Anterior cingulate cortex (tissue), 58 donors: Measurements from ENCODE around the gene CEBPA.

ENCODE experiments used
- DNase-seq, 58 donors: peaks; one replicate each; lab custom pipeline; 2025; lab: John Stamatoyannopoulos, UW

Gene CEBPA

DNA sequence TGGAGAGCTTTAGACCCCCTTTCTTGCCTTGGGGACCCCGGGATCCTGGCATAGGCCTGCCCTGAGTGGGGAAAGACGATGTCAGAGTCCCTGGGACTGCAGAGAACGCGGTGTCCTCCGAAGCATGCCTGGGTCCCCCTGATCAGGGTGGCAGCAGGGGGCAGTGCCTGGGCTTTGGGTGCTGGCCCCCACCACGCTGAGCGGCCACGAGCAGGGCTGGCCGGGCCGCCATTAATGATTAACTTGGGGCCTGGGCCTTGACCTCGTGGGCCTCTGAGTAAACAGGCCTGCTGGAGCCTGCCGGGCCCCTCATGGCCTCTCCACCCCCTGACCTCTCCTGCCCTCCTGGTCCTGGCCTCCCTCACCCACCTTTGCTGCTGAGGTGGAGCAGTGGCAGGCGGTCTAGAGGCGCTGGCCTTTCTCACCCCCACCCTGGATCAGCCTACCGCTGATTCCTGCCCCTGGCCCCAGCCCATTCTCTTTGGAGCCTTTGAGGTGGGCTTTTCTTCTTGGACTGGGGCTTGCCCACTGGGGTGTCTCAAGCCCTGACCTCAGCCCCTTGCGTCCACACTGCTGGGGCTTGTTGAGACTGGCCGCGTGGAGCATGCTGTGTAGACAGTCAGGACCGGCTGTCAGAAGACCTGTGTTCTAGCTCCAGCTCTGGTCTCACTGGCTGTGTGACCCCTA, 26.3 kb downstream of the CEBPA start:
- no peak for DNase-seq

DNA sequence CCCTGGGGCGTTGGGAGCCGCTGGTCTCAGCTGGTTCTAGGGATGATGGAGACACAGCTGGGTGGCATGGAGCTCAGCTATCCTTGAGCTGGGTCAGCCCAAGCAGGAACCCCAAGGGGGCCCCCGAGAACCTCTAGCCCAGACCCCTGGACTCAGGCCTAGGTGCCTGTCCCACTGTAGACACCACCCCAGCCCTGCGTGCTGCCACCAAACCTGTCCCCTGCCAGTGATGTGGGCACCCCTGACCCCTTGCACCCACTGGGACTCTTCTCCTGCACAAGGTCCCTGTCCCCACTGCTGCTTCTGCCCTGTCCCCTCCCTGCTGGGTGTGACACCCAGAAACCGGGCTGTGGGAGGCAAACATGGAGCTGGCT, 26.8 kb downstream of the CEBPA start:
- DNase-seq: no peak

DNA sequence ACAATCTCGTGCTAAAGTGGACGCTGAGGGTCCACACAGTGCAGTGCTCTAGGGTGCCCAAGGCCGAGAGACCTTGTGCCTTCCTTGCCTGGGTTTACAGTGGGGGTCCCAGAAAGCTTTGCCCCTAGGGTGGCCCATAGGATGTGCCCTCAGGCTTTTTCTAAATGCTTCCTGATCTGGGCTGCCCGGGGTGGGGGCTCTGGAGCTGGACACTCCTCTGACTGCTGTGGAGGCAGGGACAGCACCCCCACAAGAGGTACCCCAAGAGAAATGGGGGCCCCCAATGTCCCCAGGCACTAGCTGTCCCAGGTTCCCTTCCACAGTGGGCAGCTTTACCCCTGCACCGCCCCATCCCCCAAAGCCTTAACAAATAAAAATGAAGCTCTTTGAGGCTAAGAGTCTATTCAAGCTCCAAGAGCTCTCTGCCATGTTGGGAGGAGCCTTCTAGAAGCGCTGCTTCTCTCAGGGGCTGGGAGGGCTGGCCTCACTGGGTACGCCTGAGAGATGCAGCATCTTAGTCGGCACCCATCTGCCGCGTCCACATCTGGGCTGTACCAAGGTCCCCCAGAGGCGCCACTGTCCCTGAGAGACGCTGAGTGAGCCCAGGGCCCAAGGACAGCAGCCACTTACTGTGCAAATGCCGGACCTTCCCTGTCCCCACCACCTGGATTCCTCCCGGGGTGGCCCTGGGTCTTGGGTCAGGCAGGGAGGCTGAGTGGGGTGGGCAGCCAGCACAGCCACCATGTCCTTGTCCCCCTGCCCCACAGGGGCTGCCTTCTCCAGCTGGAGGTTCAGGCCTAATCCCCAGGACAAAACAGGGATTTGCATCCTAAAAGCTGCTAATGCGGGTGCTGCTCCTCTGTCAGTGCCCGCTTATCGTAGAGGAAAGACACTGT, 27.4 kb downstream of the CEBPA start:
- no peak for DNase-seq

DNA sequence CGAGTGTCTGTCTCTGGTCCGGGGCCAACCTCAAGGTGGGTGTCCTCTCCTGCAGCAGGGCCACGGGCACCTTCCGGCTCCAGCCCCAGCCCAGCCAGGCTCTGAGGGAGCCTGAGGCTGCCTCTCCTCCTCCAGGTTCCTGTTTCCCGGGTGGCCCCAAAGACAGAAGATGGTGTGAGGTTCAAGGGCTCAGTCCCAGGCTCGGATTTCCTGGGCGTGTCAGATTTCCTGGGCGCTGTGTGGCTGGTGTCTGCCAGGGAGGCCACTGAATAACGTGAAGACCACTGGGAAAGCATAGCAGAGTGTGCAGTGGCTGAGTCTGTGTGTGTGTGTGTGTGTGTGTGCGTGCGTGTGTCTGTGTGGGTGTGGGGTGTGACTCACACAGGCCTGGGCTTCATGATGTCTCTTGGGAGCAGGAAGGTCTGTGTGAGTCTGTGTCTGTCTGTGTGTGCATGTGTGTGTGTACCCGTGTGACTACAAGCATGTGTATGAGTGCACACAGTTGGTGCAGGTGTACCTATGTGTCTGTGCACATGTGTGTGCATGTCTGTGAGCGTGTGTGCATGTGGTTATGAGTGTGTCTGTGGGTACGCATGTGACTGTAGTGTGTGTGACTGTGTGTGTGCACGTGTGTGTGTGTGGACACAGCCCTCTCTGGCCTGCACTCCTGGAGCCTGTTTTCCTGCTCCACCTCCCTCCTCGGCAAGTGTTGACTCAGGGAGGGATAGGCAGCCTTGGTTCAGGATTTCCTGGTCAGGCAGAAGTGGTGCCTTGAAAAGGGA, 28.3 kb downstream of the CEBPA start:
- DNase-seq: peak in 2 of 58 donors; percentile 6 to 10

DNA sequence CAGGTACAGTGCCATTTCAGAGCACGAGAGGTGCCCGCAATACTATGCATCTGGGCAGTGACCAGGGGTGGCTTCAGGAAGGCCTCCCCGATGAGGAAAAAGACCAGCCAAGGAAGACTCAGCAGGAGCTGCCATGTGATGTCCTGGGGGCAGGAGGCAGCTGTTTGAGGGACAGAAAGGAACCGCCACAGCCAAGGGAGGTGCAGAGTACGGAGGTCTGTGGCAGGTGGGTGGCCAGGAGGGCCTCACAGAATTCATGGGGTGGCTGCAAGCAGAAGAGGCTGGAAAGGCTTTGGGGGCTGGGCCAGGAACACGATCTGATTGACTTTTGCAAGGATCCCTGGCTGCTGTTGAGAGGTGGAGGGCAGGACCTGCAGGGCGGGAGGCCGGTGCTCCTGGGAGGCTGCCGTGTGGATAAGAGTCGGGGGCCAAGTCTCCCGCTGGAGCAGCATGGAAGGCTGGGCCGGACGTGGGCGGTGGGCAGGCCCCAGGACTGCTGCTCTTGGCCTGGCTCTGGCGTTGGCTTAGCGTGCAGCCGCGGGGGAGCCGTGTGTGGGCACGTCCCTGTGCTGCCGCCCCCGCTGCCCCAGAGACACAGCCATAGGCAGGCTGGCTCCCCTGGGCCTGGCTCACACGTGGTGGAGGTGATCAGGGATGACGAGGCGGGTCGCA, 29.1 kb downstream of the CEBPA start:
- DNase-seq: no peak

DNA sequence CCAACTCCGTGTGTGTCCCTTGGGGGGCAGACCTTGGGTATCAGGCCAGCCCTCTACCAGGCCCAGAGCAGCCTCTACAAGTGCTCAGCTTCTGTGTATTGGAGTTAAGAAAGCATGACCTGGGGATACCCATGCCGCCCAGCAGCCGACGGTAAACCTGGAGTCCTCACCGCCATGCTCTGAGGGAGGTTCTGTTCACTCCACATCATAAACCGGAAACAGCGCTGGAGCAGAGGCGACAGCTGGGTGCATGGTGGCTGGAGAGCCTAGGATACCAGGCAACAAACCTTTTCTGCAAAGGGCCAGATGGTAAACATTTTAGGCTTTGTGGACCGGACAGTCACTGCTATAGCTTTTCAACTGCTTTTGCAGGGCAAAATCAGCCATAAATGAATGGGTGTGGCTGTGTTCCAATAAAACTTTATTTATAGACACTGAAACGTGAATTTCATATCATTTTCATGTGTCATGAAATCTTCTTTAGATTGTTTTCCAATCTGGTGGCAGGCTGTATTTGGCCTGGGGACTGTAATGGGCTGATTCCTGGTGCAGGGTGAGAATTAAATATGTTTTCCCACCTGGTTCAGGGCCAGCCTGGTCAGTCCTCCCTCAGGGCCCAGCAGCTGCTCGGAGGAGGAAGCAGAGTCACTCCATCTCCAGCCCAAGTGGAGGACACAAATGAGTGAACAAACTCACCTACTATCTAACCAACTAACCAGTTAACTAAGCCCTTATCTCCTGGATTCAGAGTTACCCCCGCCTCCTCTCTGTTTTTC, 30.9 kb downstream of the CEBPA start:
- DNase-seq: no peak

DNA sequence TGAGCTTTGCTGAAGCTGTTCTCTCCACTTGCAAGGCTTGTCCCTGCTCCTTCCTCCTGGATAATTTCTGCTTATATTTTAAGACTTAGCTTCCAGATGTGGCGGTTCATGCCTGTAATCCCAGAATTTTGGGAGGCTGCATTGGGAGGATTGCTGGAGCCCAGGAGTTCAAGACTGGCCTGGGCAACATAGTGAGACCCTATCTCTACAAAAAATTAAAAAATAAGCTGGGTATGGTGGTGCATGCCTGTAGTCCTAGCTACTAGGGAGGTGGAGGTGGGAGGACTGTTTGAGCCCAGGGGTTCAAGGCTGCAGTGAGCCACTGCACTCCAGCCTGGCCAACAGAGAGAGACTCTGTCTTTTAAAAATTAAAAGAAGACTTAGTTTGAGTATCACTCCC, 31.6 kb downstream of the CEBPA start:
- DNase-seq: no peak

DNA sequence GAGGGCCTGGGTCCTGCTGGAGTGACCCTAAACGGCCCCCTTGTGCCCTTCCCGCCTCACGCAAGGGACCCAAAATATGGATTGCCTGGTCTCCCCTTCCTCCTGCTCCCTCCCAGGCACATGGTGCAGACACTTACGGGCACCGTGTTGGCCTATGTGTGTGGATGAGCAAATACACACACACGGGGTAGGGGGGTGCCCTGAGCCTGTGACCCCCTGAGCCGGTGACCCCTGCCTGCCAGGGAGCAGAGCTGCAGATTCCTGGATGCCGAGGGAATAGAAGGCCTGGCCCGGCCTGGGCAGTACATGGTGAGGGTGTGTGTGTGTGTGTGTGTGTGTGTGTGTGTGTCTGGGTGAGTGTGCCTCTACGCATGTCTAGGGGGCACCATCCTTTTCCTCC, 33.3 kb downstream of the CEBPA start:
- DNase-seq: no peak

DNA sequence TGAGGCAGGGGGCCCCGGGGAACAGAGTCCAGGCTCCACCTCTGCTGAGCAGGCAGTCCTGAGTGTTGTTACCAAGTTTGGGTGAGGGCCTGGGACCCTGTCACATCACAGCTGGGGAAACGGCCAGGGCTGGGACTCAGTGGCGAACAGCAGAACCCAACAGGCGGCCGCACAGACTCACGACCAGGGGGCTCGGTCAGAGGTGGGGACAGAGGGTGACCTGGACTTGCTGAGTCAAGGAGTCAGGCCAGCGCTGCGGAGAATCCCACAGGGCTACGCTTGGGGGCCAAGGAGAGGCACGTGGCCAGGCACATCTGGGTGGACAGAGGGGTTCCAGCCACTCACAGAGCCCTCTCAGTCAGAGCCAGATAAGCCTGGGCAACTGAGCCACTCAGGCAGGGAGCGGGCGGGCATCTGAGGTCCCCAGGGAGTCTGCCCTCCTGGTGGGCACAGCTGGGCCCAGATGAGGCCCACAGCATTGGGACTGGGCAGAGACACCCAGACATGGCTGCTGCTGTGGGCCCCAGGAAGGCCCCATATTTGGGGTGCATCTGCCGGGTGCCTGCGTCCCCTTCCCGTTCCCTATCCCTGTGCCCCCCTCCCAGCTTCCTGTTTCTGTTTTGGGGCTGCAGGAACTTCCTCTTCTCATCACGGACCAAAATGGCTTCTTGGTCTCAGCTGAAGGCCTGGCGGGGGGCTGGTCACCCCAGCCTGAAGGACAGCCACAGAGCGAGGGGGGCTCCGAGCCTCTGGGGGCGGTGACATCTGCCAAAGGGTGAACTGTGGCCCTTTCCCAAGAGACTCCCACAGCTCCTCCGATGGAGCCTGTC, 34.0 kb downstream of the CEBPA start:
- DNase-seq: peak in 2 of 58 donors; percentile 6 to 9

DNA sequence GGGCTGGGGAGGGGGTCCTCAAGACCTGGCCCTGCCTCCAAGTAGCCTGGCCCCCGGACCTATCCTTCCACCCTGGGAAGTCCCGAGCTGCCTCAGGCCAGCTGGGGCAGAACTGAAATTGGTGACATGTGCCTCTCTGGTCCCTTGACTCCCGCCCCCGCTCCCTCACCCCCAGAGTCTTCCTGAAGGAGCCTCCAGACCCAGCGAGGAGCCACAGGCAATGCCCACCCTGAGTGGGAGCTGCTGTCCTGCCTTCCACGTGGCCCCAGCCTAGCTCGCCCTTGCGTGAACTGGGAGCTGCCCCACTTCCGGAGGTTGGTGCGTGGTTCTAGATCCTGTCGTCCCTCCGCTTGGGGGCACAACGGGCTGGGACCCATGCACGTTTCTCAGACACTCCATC, 34.6 kb downstream of the CEBPA start:
- no peak for DNase-seq

DNA sequence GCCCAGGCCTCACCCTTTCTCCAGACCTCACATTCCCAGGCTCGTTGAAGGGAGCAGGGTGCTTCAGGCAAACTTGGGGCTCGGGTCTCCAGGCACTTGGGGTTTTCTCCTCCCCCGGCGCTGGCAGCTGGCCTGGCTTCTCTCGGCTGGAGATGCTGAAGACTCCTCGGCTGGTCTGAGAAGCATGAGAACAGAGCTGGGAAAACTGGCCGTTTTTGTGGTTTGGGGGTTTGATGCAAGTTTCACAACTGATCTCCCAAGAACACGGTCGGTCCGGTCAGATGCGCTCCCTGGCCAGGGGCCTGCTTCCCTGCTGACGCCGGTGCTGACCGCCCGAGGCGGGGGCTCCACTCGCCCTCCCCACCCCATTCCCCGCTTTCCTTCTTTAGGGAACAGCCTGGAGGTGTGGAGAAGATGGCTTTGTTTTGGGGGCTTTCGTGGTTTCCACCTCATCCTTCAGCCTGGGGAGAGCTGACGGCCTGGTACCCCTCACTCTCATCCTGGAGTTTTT, 35.3 kb downstream of the CEBPA start:
- DNase-seq: no peak

DNA sequence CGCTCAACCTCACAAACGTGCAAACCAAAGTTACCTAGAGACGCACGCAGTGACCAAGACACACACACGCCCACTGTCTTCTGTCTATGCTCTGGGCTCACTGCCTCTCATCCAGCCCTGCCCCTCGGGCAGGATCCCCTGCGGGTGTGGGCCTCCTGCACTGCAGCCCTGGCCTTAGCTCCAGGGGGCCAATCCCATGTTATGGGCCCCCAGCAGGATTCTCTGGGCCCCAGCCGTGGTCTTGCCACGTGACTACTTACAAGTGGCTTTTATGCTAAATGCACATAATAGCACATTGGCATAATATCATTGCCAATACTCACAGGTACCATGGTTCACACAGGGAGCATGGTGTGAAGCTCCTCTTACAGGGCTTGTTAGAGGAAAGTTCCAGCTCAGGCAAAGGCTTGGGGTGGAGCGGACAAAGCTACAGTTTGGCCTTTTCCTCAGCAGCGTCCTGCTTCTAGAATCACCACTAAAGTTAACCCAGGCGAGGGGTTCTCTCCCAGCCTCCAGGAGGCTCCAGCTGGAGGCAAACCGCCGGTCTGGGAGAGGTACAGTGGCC, 37.4 kb downstream of the CEBPA start:
- no peak for DNase-seq

DNA sequence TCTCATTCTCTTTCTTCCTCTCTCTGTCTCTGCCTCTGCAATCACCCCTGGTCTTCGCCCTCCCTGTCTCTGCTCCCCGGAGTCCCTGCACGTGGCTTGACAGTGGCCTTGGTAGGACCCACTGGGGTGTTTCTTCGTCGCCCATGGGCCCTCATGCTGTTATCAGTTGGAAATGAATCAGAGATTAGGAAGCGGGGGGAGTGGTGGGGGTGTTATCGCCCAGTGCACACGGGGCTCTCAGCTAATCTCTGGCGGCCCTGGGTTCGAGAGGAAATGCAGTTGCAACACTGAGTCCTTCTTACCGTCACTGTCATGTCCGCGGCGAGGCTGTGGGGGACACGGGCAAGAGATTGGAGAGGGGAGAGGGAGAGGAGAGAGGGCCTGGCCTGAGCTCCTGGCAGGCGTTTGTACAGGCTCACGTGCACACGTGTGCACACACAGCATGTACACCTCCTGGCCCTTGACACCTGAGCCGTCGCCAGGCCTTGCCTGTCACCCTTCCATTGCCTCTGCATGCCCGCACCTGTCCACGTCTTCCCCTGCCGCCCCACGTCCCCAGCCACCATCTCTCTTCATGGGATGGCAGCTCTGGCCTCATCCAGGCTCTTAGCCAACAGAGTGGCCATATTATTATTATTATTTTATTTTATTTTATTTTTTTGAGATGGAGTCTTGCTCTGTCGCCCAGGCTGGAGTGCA, 38.9 kb downstream of the CEBPA start:
- no peak for DNase-seq

DNA sequence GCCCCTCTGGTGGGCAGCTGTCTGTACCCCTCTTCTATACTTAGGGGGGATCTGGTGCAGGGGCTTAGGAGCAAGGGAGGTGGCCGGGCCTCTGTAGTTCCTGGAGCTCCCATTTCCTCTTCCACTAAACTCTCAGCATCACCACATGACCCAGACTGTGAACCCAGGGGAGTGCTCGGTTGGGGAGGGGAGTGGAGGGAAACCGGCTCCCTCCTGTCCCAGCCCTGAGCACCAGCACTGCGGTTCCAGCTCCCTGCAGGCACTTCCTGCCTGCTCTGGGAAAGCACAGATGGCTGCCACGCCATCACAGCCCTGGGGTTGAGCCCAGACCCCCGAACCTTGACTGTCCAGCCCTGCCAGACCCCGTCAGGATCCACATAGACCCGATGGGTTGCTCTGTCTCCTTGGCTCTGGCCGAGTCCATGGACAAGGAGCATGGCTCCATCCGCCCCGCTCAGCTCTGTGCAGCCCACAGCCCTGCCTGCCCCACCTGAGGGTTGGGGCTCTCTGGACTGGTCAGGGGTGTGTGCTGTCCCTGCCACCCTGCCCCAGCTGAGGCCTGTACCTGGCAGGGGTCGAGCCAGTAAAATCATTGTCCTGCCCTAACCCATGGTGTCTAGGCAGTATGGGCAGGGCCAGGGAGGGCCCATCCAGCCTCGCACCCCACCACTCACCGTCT, 40.7 kb downstream of the CEBPA start:
- no peak for DNase-seq

DNA sequence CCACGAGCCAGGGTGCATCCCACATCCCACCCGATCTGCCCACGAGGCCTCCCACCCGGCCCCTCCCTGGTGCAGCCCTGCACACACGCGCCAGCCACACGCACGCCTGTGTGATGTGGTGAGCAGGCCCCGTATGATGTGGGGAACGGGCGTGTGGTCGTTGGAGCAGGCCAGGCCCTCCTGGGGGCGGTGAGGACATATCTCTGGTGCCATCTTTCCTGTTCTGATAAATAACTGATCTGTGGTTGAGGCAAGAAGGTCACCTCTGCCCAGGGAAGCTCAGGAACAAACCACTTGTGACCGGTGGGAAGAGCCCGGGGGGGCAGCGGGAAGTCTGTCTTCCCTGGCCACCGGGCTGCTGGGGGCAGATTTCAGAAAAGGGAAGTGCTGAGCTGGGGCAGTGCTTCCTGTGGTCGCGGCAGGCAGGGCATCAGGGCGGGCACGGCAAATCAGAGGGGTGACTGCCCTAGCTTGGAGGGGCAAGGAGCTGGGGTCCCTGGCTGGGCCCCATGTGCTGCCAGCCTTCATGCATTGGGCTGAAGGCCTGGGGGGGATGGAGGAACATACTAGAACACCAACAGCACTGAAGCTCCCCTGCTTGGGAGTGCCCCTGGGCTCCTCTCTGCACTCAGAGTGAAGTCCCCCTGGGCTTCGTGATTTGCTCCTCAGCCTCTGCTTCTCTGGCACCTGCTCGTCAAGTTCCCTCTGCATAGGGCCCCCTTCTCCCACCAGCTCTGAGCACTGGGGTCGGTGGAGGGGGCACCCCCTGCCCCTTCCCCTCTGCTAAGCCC, 41.5 kb downstream of the CEBPA start:
- DNase-seq: peak in 10 of 58 donors; percentile 15 to 35 (median 24)

DNA sequence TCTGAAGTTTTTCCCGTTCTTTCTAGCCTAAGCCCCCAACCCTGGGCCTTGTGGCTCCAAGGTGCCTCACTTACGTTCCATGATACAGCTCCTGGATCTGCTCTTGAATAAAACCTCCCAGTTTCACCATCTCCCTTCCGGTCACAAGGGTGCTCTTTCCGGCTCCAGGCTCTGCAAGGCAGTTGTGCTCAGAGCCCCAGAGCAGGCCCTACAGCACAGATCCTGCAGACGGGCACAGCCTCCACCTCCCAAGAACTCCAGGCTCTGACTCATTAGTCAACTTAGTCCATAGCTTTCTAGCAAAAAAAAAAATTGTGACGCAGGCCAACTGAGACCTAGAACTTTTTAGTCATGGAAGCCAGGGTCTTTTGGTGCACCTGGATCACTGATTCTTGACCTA, 42.8 kb downstream of the CEBPA start:
- DNase-seq: no peak
